WTC11 (cell line): ENCODE measurements around the gene C12orf56. TPM values are rescaled to one million over a fixed set of nuclear protein-coding genes. Genes with fewer than 3 reads are reported as not detected.

Experiments
- ATAC-seq: fragments of 200-7000 bp; cut with Tn5 transposase; 2 replicates; pipeline ENCODE4 v1.10.0; 2021; ENCODE audit warnings: mild to moderate bottlenecking, moderate library complexity
- CTCF ChIA-PET: fragments of 300-600 bp; sonication (Branson Sonifier 250); formaldehyde crosslinking; loops from one replicate; lab custom pipeline; 2021; ENCODE audit warnings: antibody characterized with exemption; lab: Charles Lee
- POLR2A ChIA-PET: fragments of 350-600 bp; sonication (Branson Sonifier 250); formaldehyde crosslinking; loops from one replicate; lab custom pipeline; 2021; ENCODE audit warnings: antibody characterized with exemption; lab: Charles Lee
- DNase-seq: peaks from one replicate; pipeline ENCODE4 v3.0.0; 2021; ENCODE audit warnings: low spot score
- H3K27ac Mint-ChIP-seq: 2 replicates; pipeline ENCODE4 v1.8.0; 2021; ENCODE audit warnings: mixed read lengths
- H3K27me3 Mint-ChIP-seq: 2 replicates; pipeline ENCODE4 v1.8.0; 2021; ENCODE audit warnings: low read depth, mild to moderate bottlenecking, moderate library complexity, mixed read lengths
- H3K36me3 Mint-ChIP-seq: 2 replicates; pipeline ENCODE4 v1.8.0; 2021; ENCODE audit warnings: mixed read lengths
- H3K4me1 Mint-ChIP-seq: 2 replicates; pipeline ENCODE4 v1.8.0; 2022; ENCODE audit warnings: mixed read lengths
- H3K4me3 Mint-ChIP-seq: 2 replicates; pipeline ENCODE4 v1.8.0; 2021; ENCODE audit warnings: mild to moderate bottlenecking, moderate library complexity, mixed read lengths
- H3K9me3 Mint-ChIP-seq: 2 replicates; pipeline ENCODE4 v1.8.0; 2021; ENCODE audit warnings: mixed read lengths
- ARID4B ChIP-seq: sonication (generic); formaldehyde crosslinking; IDR thresholded peaks from 2 replicates; pipeline ENCODE4 v1.8.0; 2023; ENCODE audit warnings: missing genetic modification reagents, mild to moderate bottlenecking, borderline replicate concordance
- E2F1 ChIP-seq: sonication (generic); formaldehyde crosslinking; IDR thresholded peaks from 2 replicates; pipeline ENCODE4 v1.8.0; 2022; ENCODE audit warnings: mild to moderate bottlenecking, missing genetic modification reagents
- FOXK1 ChIP-seq: sonication (generic); formaldehyde crosslinking; IDR thresholded peaks from 2 replicates; pipeline ENCODE4 v1.8.0; 2022; ENCODE audit warnings: mild to moderate bottlenecking, moderate library complexity, missing genetic modification reagents
- HMGXB4 ChIP-seq: sonication (generic); formaldehyde crosslinking; IDR thresholded peaks from 2 replicates; pipeline ENCODE4 v1.8.1; 2023; ENCODE audit warnings: mild to moderate bottlenecking, moderate library complexity, missing genetic modification reagents
- RELA ChIP-seq: sonication (generic); formaldehyde crosslinking; IDR thresholded peaks from 2 replicates; pipeline ENCODE4 v1.8.1; 2022; ENCODE audit warnings: missing genetic modification reagents, mild to moderate bottlenecking, borderline replicate concordance
- SP1 ChIP-seq: sonication (generic); formaldehyde crosslinking; conservative IDR thresholded peaks from 2 replicates; pipeline ENCODE4 v1.8.1; 2022; ENCODE audit warnings: missing genetic modification reagents
- STAT6 ChIP-seq: sonication (generic); formaldehyde crosslinking; conservative IDR thresholded peaks from 2 replicates; pipeline ENCODE4 v1.8.1; 2023; ENCODE audit warnings: mild to moderate bottlenecking, low read depth, missing genetic modification reagents, moderate library complexity
- ZBTB21 ChIP-seq: sonication (generic); formaldehyde crosslinking; IDR thresholded peaks from 2 replicates; pipeline ENCODE4 v1.8.1; 2023; ENCODE audit warnings: mild to moderate bottlenecking, missing genetic modification reagents, borderline replicate concordance
- ZNF281 ChIP-seq: sonication (generic); formaldehyde crosslinking; IDR thresholded peaks from 2 replicates; pipeline ENCODE4 v1.8.0; 2023; ENCODE audit warnings: mild to moderate bottlenecking, missing genetic modification reagents
- ZSCAN18 ChIP-seq: fragments of 250-450 bp; sonication (Bioruptor Pico); IDR thresholded peaks from 2 replicates; pipeline ENCODE4 v2.1.2; 2022; ENCODE audit warnings: mild to moderate bottlenecking, moderate library complexity
- total RNA-seq: library from RNA; stranded (reverse); gene quantifications from 3 replicates; pipeline ENCODE4 v1.2.3, GENCODE V29; 2021

Gene C12orf56
- total RNA-seq, 1 experiment from 2014 or later: 2.5 TPM

- CTCF ChIA-PET: no interaction called here
- no peak for DNase-seq
- ATAC-seq: no peak
- POLR2A ChIA-PET: no interaction called here
- TF ChIP-seq ZBTB21 (CRISPR knock-in tag): no peak
- no peak for TF ChIP-seq ARID4B (CRISPR knock-in tag)
- no peak for TF ChIP-seq E2F1 (CRISPR knock-in tag)
- no peak for TF ChIP-seq SP1 (CRISPR knock-in tag)
- no peak for TF ChIP-seq FOXK1 (CRISPR knock-in tag)
- no peak for TF ChIP-seq HMGXB4 (CRISPR knock-in tag)
- TF ChIP-seq STAT6 (CRISPR knock-in tag): no peak
- no peak for TF ChIP-seq RELA (CRISPR knock-in tag)
- no peak for TF ChIP-seq ZNF281 (CRISPR knock-in tag)
- TF ChIP-seq ZSCAN18: no peak
- H3K4me3 Mint-ChIP-seq: no peak overlapping the region
- peaks cover 57% of the 10 kb centered on the region for H3K36me3 Mint-ChIP-seq
- no peaks in the 10 kb centered on the region; the same call in 1 of the 2 replicates for H3K4me1 Mint-ChIP-seq
- no peak overlapping the region for H3K27ac Mint-ChIP-seq
- no peaks in the 10 kb centered on the region for H3K27me3 Mint-ChIP-seq
- peaks cover 58% of the 10 kb centered on the region for H3K9me3 Mint-ChIP-seq
These were observed 39.3 kb downstream of the C12orf56 start for GRCh38 chr12:64351265-64351664.
